ENCODE data around the gene UBE2B.

Gene UBE2B

GRCh38 chr5:134438721-134439123 lies 67.4 kb downstream of the UBE2B start:
- DNase-seq: no peak

- peak; percentile 22 for DNase-seq
Measured at GRCh38 chr5:134439210-134439654, 67.9 kb downstream of the UBE2B start.

GRCh38 chr5:134440201-134440755 lies 68.9 kb downstream of the UBE2B start:
- DNase-seq: no peak

Measured in NCI-H2171 treated with DMSO at 0.1 percent for 48 hours (cell line).